H1 (cell line): ENCODE data around the gene SPI1.

Experiments
- ATF2 ChIP-seq: IDR thresholded peaks from 2 replicates; pipeline ENCODE4 v1.6.1; 2012; ENCODE audit warnings: low read length, inconsistent platforms
- ATF3 ChIP-seq: IDR thresholded peaks from 2 replicates; pipeline ENCODE4 v1.6.1; 2011; ENCODE audit warnings: low read depth, mild to moderate bottlenecking, low read length; ENCODE audit not compliant: insufficient read depth
- BCL11A ChIP-seq, 2 experiments: IDR thresholded peaks; one replicate each; pipeline ENCODE4 v1.6.1; 2011; ENCODE audit warnings: low read depth in 2 of 2, low read length in 2 of 2, mild to moderate bottlenecking in 2 of 2
- CTCF ChIP-seq, 3 experiments: IDR thresholded peaks; 1 replicate in 2 of 3; 2 replicates in 1 of 3; pipeline versions ENCODE4 v1.5.1 to v1.6.1; 2011; ENCODE audit warnings: low read length in 3 of 3, mild to moderate bottlenecking in 3 of 3, inconsistent platforms in 2 of 3, low read depth in 1 of 3, moderate library complexity in 1 of 3; ENCODE audit not compliant: insufficient read depth in 1 of 3; ENCODE audit errors: control extremely low read depth in 1 of 3
- GABPA ChIP-seq: IDR thresholded peaks from 2 replicates; pipeline ENCODE4 v1.6.1; 2011; ENCODE audit warnings: mild to moderate bottlenecking, low read length, moderate library complexity, borderline replicate concordance; ENCODE audit not compliant: insufficient read depth
- JUND ChIP-seq: IDR thresholded peaks from 2 replicates; pipeline ENCODE4 v1.6.1; 2011; ENCODE audit warnings: mild to moderate bottlenecking, improper control_type of control experiment, low read length
- MAX ChIP-seq: IDR thresholded peaks from 2 replicates; pipeline ENCODE4 v1.6.1; 2012; ENCODE audit warnings: inconsistent platforms
- POLR2AphosphoS5 ChIP-seq: IDR thresholded peaks from 2 replicates; pipeline ENCODE4 v1.6.1; 2011; ENCODE audit warnings: low read depth, low read length
- RNF2 ChIP-seq: fragments of 200-900, 300-1000 bp; sonication (generic); IDR thresholded peaks from 2 replicates; pipeline ENCODE4 v1.7.1; 2016; ENCODE audit warnings: borderline replicate concordance, low read depth, mild to moderate bottlenecking, antibody characterized with exemption, low read length; ENCODE audit not compliant: poor library complexity, severe bottlenecking; ENCODE audit errors: missing control alignments

GRCh38 chr11:47409440-47410369 is 31.4 kb upstream of the SPI1 start:
- no peak for TF ChIP-seq POLR2AphosphoS5
- no peak for TF ChIP-seq GABPA
- TF ChIP-seq MAX: no peak
- no peak for TF ChIP-seq CTCF (IDR thresholded peaks at IDR 0.05; ENCODE audit: control extremely low read depth in 1 of 3, insufficient read depth in 1 of 3, low read depth in 1 of 3, low read length in 3 of 3)
- no peak for TF ChIP-seq RNF2
- no peak for TF ChIP-seq JUND
- TF ChIP-seq ATF2: no peak
- TF ChIP-seq ATF3: no peak
- no peak for TF ChIP-seq BCL11A (IDR thresholded peaks at IDR 0.05; ENCODE audit: low read depth in 2 of 2, low read length in 2 of 2)
